PC-9 (cell line): ENCODE measurements around the gene PDE1C. TPM values are rescaled to one million over a fixed set of nuclear protein-coding genes. Genes with fewer than 3 reads are reported as not detected.
A peak's percentile ranks its signal among the peaks of the same experiment; 100 is the strongest.

ENCODE experiments used
- BruUV-seq: library from RNA; stranded (reverse); fragments of 400-500 nt; replicated peaks from 2 replicates; lab custom pipeline; 2021; lab: Mats Ljungman, UMichigan
- CTCF ChIA-PET: fragments of 300-600 bp; sonication (Branson Sonifier 250); formaldehyde crosslinking; loops from one replicate; lab custom pipeline; 2022; ENCODE audit warnings: antibody characterized with exemption; lab: Charles Lee
- POLR2A ChIA-PET: fragments of 300-600 bp; sonication (Branson Sonifier 250); formaldehyde crosslinking; loops from one replicate; lab custom pipeline; 2022; ENCODE audit warnings: antibody characterized with exemption; ENCODE audit not compliant: unreplicated experiment; lab: Charles Lee
- DNase-seq, 2 experiments: peaks; one replicate each; pipeline versions ENCODE4 v3.0.0 to v3.0.0-alpha.2; 2015 to 2022; ENCODE audit warnings: mixed read lengths in 1 of 2
- H2AFZ ChIP-seq: fragments of 200-600 bp; sonication (generic); 2 replicates; pipeline ENCODE4 v1.8.1; 2017; ENCODE audit warnings: antibody characterized with exemption
- H3F3A ChIP-seq: fragments of 200-600 bp; sonication (generic); 2 replicates; pipeline ENCODE4 v1.8.1; 2017; ENCODE audit warnings: antibody characterized with exemption, mild to moderate bottlenecking, low read depth; ENCODE audit not compliant: insufficient read depth
- H3K27ac ChIP-seq: fragments of 200-600 bp; sonication (generic); 2 replicates; pipeline ENCODE4 v1.6.1; 2016; ENCODE audit warnings: mixed run types
- H3K27me3 ChIP-seq: fragments of 200-600 bp; sonication (generic); 2 replicates; pipeline ENCODE4 v1.6.1; 2016; ENCODE audit warnings: low read depth, mixed run types; ENCODE audit not compliant: insufficient read depth
- H3K36me3 ChIP-seq: fragments of 200-600 bp; sonication (generic); 2 replicates; pipeline ENCODE4 v1.6.1; 2016; ENCODE audit warnings: low read depth, mixed run types
- H3K4me1 ChIP-seq: fragments of 200-600 bp; sonication (generic); replicated peaks from 2 replicates; pipeline ENCODE4 v1.6.1; 2016; ENCODE audit warnings: mixed run types; ENCODE audit not compliant: insufficient read depth
- H3K4me2 ChIP-seq: fragments of 200-600 bp; sonication (generic); 2 replicates; pipeline ENCODE4 v1.6.1; 2017; ENCODE audit warnings: mixed run types
- H3K4me3 ChIP-seq: fragments of 200-600 bp; sonication (generic); 2 replicates; pipeline ENCODE4 v1.6.1; 2016; ENCODE audit warnings: mixed run types
- H3K79me2 ChIP-seq: fragments of 200-600 bp; sonication (generic); 2 replicates; pipeline ENCODE4 v1.6.1; 2017; ENCODE audit warnings: low read depth, mixed run types
- H3K9me2 ChIP-seq: fragments of 200-600 bp; sonication (generic); 2 replicates; pipeline ENCODE4 v1.8.1; 2017; ENCODE audit warnings: mild to moderate bottlenecking; ENCODE audit not compliant: insufficient read depth
- H3K9me3 ChIP-seq: fragments of 200-600 bp; sonication (generic); 2 replicates; pipeline ENCODE4 v1.8.1; 2016; ENCODE audit warnings: low read depth; ENCODE audit not compliant: insufficient read depth
- H4K20me1 ChIP-seq: fragments of 200-600 bp; sonication (generic); 2 replicates; pipeline ENCODE4 v1.8.1; 2017; ENCODE audit not compliant: insufficient read depth
- CTCF ChIP-seq: fragments of 200-600 bp; sonication (generic); conservative IDR thresholded peaks from 2 replicates; pipeline ENCODE4 v1.6.1; 2017; ENCODE audit warnings: mixed run types, antibody characterized with exemption, mild to moderate bottlenecking, moderate library complexity
- EZH2 ChIP-seq: fragments of 200-600 bp; sonication (generic); IDR thresholded peaks from 2 replicates; pipeline ENCODE4 v1.8.0; 2017; ENCODE audit warnings: antibody characterized with exemption, low read depth
- intact Hi-C: fragments of 100-400 bp; cut with micrococcal nuclease; formaldehyde crosslinking; loops from one replicate; pipeline ENCODE4 v1.10.0; 2022; ENCODE audit not compliant: unreplicated experiment
- total RNA-seq: library from RNA; stranded (reverse); gene quantifications from 2 replicates; pipeline ENCODE4 v1.2.3, GENCODE V29; 2021

Gene PDE1C
- total RNA-seq, 1 experiment from 2014 or later: 1.7 TPM

GRCh38 chr7:31776616-31777015 lies 293.6 kb downstream of the PDE1C start:
- no peak overlapping the region for H3K4me3 ChIP-seq
- DNase-seq: no peak
- TF ChIP-seq EZH2: no peak
- no peak for TF ChIP-seq CTCF
- ChIA-PET CTCF (no interaction called here), POLR2A (no interaction called here)
- H3K79me2 ChIP-seq: no peaks in the 10 kb centered on the region
- no peak overlapping the region for H3K27ac ChIP-seq
- H3K4me1 ChIP-seq: no peaks in the 10 kb centered on the region
- H3K27me3 ChIP-seq: no peaks in the 10 kb centered on the region
- H4K20me1 ChIP-seq: no peaks in the 10 kb centered on the region
- no peak overlapping the region for H3K4me2 ChIP-seq
- intact Hi-C loops: no loop called here
- H3K9me2 ChIP-seq: no peaks in the 10 kb centered on the region
- no peak overlapping the region for H2AFZ ChIP-seq
- BruUV-seq: no TSS peak
- no peaks in the 10 kb centered on the region for H3F3A ChIP-seq
- H3K9me3 ChIP-seq: no peaks in the 10 kb centered on the region
- H3K36me3 ChIP-seq: no peaks in the 10 kb centered on the region

- TF ChIP-seq CTCF (no peak), EZH2 (no peak)
- Histone ChIP-seq H3K4me2 (no peak overlapping the region), H3K4me3 (no peak overlapping the region), H3K79me2 (no peaks in the 10 kb centered on the region), H4K20me1 (no peaks in the 10 kb centered on the region), H3F3A (no peaks in the 10 kb centered on the region), H3K9me3 (no peaks in the 10 kb centered on the region), H3K4me1 (no peaks in the 10 kb centered on the region), H3K27me3 (no peaks in the 10 kb centered on the region), H3K9me2 (no peaks in the 10 kb centered on the region), H2AFZ (0 out of 2 replicates have a peak overlapping the region, but pooled peaks have one; percentile 24), H3K36me3 (no peaks in the 10 kb centered on the region), H3K27ac (no peak overlapping the region)
- POLR2A ChIA-PET: no interaction called here
- peak; percentile 7 to 40 for DNase-seq
- no TSS peak for BruUV-seq
- CTCF ChIA-PET: no interaction called here
- intact Hi-C loops: no loop called here
These were observed 294.7 kb downstream of the PDE1C start for GRCh38 chr7:31775556-31775955.

GRCh38 chr7:31772211-31772610 lies 298.0 kb downstream of the PDE1C start:
- H3K79me2 ChIP-seq: no peaks in the 10 kb centered on the region
- H3K9me3 ChIP-seq: no peaks in the 10 kb centered on the region
- H3K4me1 ChIP-seq: no peaks in the 10 kb centered on the region
- intact Hi-C loops: no loop called here
- H2AFZ ChIP-seq: no peak overlapping the region
- TF ChIP-seq CTCF (no peak), EZH2 (no peak)
- H4K20me1 ChIP-seq: no peaks in the 10 kb centered on the region
- no peaks in the 10 kb centered on the region for H3F3A ChIP-seq
- ChIA-PET CTCF (no interaction called here), POLR2A (no interaction called here)
- H3K36me3 ChIP-seq: no peaks in the 10 kb centered on the region
- no TSS peak for BruUV-seq
- no peak overlapping the region for H3K27ac ChIP-seq
- no peak for DNase-seq
- no peak overlapping the region for H3K4me3 ChIP-seq
- H3K9me2 ChIP-seq: no peaks in the 10 kb centered on the region
- no peak overlapping the region for H3K4me2 ChIP-seq
- H3K27me3 ChIP-seq: peaks cover 10% of the 10 kb centered on the region; the same call in 1 of the 2 replicates
